ENCODE data around the gene SCNM1.

SCNM1 gene, protein sequence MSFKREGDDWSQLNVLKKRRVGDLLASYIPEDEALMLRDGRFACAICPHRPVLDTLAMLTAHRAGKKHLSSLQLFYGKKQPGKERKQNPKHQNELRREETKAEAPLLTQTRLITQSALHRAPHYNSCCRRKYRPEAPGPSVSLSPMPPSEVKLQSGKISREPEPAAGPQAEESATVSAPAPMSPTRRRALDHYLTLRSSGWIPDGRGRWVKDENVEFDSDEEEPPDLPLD
- total RNA-seq = 25.7 reads per million, percentile 52 among the genes with 10 or more reads in this experiment

DNA sequence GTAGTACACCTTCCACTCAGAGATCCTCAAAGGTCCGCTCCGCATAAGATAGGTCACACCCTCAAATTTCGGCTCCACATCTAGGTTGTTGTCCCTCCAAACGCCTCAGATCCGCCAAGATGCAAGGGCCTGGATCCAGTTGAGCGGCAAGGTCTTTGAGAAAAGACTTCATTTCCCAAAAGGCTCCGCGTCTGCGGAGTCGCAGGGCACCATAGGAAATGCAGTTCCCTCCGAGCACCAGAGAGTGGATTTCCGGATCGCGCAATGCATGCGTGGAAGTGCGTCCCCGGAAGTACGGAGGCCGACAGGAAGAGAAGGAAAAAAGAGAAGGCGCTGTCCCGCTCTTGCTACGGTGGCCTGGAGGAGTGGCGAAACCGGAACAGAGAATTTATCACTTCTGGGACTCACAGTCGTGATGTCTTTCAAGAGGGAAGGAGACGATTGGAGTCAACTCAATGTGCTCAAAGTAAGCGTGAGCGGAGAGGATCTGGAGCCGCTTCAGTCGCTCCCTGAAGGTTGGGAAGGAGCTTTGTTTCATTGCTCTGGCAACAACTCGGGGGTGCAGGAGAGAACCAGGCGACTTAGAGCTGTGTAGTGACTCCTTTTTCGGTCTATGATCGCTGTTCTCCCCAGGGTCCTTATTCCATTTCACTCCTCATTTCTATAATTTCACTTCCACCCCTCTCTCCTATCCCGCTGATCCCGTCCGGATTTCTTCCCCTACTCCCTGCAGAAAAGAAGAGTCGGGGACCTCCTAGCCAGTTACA, at the start of gene SCNM1, which contains the start of gene LYSMD1:
Gene SCNM1, plus strand, starts transcription at position 407 of the 767 bp plus-strand sequence. Its CDS starts 9 bp downstream, at position 416.
Gene LYSMD1, minus strand, starts transcription at position 165 of the 767 bp plus-strand sequence. CDS start 644 bp downstream, outside the sequence.
- peak; percentile 97 for DNase-seq

GRCh38 chr1:151124763-151125403, 41.1 kb upstream of the SCNM1 start:
- no peak for DNase-seq

DNA sequence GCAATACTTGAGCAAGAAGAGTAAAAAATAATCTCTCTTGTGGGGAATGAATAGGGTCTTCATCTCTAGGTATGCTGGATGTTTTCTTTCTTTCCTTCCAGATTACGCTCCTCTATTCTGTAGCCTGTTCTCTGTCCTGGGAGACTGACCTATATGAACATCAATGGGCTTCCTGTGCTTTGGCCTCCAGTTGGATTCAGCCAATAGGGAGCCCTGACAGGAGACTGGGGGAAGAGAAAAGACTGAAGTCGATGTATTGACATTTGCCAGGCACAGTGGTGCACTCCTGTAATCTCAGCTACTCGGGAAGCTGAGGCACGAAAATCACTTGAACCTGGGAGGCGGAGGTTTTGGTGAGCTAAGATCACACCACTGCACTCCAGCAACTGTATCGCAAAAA, 37.1 kb upstream of the SCNM1 start:
- DNase-seq = no peak

GRCh38 chr1:151130987-151131586, 34.9 kb upstream of the SCNM1 start:
- DNase-seq = peak; percentile 55

- DNase-seq = no peak
Observed at GRCh38 chr1:151131701-151132334, 34.1 kb upstream of the SCNM1 start.

DNA sequence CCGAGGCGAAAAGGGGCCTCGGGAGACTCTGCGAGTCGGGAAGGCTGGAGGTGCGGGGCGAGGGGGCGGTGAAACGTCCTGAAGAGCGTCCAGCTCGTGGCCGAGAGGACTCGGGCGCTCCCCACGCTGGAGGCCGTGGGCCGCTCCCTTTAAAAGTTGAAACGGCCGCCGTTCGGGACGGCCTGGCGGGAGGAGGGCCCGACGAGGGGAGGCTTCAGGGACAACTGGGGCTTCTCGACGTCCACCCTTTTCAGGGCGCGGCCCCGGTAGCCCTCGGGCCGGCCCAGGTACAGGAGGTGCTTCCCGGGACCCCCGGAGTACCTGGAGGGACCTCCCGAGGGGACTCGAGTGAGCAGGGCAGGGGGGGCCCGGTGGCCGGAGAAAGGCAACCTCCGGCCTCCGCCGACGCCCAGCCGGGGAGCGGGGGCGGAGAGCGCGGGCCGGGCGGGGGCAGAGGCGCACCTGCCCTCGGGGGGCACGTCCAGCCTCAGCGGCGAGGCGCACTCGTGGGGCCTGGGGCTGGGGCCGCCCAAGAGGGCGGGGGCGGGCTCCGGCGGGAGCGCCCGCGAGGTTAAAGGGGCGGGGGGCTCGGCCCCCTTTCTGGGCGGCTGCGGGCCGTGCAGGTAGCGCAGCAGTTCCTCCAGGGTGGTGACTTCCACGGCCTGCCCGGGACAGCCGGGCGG, 33.5 kb upstream of the SCNM1 start:
- DNase-seq = no peak

DNA sequence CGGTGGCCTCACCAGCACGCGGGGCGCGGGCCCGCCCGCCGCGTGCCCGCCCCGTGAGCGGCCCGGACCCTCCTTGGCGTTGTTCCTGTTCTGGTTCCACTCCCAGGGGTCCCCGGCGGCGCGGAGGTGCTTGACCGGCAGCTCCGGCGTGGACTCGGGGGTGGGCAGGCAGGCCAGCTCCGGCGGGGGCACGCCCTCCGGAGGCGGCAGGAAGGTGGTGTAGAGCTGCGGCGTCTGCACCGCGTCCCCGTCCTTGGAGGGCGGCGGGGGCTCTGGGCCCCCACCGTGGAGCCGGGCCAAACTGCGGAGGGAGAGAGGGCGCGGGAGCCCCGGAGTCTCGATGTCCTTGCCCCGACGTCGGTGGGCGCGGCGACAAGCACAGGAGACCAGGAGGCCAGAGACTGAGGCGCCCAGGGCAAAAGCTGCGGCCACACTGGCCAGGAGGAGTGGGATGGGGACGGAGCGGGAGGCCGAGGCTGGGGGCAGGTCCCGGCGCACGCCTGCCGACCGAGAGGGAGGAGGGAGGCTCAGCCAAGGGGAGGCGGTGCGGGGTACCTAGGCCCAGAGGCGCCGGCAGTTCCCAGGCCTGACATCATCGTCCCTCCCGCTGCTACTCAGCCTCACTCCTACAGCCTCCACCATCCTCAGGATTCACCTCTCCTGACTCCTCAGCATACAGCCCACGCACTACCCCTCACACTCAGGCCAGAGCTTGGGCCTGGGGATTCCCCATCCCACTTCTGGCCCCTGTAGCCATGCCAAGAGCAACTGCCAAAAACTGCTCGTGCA, 32.7 kb upstream of the SCNM1 start:
- no peak for DNase-seq

- DNase-seq = no peak
Observed at GRCh38 chr1:151134396-151134795, 31.5 kb upstream of the SCNM1 start.

DNA sequence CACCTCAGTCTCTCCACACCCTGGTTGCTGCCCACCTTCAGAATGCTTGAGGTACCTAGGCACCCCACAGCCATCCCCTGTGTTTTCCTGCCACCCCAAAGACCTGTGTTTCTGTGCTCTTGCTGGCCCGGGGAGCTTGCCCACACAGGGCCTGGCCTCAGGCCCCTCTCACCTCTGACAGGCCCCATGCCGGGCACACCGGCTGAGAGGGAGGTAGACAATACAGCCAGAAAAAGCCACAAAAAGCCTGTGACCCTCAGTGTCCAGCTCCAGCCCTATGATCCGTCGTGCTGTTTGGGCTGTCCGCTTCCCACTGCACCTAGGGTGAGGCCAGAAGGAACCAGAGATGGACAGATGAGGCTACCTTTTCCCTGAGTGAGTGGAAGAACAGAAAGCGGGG, 31.0 kb upstream of the SCNM1 start:
- no peak for DNase-seq

GRCh38 chr1:151135433-151136385, 30.2 kb upstream of the SCNM1 start:
- DNase-seq = no peak

GRCh38 chr1:151137789-151138188, 28.2 kb upstream of the SCNM1 start:
- no peak for DNase-seq

DNA sequence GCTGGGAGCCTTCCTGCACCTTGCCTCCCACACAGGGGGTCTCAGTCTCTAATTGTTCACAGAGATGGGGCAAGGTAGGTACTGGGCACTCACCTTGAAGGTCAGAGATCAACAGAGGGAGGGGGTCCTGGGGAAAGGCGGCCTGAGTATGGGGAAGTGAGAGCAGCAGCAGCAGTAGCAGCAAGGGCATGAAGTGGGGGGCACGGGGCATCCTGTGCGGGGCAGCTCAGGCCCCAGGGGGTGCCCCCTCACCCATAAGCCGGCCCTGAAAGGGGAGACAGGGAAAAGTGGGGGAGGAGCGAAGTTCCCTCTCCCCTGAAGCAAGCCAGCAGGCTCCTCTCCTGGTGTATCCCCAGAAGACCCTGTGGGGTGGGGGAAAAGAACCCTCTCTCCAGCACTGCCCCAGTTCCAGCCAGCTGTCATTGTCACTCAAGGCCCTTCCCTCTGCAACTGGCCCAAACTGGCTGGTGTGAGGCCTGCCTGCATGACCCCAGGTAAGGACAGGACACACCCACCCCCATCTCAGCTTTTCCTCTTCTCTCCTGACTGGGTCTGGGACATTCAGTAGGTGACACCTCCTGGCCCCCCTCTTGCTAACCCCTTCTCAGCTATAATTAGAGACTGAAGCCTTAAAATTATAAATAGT, 23.4 kb upstream of the SCNM1 start:
- DNase-seq = no peak

- no peak for DNase-seq
Observed at GRCh38 chr1:151143057-151143435, 22.9 kb upstream of the SCNM1 start.

GRCh38 chr1:151143986-151144385, 22.0 kb upstream of the SCNM1 start:
- DNase-seq = no peak

DNA sequence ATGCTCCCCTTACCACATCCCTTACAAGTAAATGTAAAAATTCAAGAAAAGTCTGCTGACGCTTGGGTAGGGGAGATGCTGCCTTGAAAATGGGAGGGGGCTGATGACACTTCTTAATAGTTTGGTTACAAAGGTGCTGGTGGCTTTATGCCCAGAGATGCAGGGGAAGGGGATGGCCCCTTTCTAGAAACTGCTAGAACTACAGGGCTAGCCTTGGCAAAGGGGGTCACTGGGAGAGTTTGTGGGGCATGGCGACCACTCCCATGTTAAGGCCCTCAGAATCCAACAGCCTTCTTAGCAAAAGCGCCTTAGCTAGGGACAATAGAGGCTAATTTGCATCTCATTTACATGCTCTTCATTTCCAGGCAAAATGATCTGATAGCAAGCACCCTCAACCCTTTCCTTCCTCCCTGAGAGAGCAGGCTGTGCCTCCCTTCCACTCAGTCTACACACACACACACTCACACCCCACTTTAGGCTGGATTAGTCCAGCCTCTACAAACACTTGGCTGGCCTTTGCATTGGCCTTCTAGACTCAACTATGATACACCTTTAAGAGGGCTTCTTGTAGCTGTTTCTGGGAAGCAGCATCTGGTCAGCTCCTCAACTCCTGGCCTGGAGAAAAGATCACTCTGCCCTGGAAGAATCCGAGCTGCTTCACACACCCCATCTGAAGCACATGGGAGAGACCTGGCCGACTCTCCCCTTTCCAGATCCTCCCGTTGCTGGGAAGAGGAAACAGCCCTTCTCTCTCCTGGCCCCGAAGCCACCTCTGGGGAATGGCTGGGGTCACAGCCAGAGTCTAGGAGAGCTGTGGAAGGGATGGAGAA, 21.3 kb upstream of the SCNM1 start:
- no peak for DNase-seq

DNA sequence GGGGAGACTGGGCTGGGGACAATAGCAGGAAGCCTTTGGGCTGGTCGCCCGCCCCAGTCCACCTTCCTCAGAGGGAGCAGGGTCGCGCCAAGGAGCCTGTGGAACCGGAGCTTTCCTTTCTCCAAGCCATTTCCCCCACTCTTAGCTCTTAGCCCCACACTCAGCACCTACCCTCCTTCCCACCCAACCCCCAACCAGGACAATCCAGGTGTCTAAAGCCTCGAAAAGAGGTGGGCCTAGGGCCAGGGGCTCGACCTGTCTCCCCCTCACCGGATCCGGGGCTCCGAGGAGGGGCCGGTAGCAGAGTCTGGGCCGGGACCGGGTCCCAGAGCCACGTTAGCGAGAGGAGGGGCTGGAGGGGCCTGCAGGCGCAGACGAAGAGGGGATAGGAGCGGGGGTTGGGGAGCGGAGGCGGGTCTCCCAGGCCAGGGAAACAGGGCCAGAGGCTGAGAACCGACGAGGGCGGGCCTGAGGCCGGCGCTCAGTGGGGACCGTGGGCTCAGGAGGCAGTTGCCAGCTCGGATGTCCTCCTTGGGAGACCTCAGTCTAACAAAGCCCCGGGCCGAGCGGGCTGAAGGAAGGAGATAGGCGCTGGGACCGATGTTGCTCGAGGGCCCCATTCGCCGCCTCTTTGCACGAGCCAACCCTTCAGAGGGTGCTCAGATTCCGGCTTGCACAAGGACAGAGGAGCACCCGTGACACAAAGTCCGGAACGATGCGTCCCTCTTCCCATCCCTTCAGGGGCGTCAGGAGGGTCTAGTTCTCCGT, 20.5 kb upstream of the SCNM1 start:
- DNase-seq = no peak

- DNase-seq = no peak
Observed at GRCh38 chr1:151146072-151146411, 19.9 kb upstream of the SCNM1 start.

Data from effector CD4-positive, alpha-beta T cell (primary cell).